IPS DF 4.7 (cell line): Measurements from ENCODE around the gene ZNF627.
"Not testable (repeated sequence)": the region's sequence is repeated elsewhere in the genome, so short reads cannot be mapped to it uniquely, and the experiment has no call there.

ENCODE experiments used
- DNase-seq: peaks from one replicate; pipeline ENCODE4 v3.0.0-alpha.2; 2013; ENCODE audit warnings: low spot score; ENCODE audit errors: extremely low read depth

Gene ZNF627

GRCh38 chr19:11597202-11598102 is at the start of gene ZNF627:
Gene ZNF627, plus strand, starts transcription at chr19:11597483. Its CDS starts 145 bp downstream, at chr19:11597628.
- DNase-seq: peak; percentile 96

- DNase-seq: no peak
Observed at GRCh38 chr19:11547929-11548700, 49.2 kb upstream of the ZNF627 start.

DNA sequence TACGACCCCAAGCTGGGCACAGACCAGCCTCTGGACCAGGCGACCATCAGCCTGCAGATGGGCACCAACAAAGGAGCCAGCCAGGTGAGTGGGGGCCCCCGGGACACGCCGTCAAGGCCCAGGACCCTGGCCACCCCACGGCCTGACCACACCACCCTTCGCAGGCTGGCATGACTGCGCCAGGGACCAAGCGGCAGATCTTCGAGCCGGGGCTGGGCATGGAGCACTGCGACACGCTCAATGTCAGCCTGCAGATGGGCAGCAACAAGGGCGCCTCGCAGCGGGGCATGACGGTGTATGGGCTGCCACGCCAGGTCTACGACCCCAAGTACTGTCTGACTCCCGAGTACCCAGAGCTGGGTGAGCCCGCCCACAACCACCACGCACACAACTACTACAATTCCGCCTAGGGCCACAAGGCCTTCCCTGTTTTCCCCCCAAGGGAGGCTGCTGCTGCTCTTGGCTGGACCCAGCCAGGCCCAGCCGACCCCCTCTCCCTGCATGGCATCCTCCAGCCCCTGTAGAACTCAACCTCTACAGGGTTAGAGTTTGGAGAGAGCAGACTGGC is 47.8 kb upstream of the ZNF627 start:
- DNase-seq: no peak

- DNase-seq: no peak
Observed at GRCh38 chr19:11550265-11550664, 47.0 kb upstream of the ZNF627 start.

DNA sequence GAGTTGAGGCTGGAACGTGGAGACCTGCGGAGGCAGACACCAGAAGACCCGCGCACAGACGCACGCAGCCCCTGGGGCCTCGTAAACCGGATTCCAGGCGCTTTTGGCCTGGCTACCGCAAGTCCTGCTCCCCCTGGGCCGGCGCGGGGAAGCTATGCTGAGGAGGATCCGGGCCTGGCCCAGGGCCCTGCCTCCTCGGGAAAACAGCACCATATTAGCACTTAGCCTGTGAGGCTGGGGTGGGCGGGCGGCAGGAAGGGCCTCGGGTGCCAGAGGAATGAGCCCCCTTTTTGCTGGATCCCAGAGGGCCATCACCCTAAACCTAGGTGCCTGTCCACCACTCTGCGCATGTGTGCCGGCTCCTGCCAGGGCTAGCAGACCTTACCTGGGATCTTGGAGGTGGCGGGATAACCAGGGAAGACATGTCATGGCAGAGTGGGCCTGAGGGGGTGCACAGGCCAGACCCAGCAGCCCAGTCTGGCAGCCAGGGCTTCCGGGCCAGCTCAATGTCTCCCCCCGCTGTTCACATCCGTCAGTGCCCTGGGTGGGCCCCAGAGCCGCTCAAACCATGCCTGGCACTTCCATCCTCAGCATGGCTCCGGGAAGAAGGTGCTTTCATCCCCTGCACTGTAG is 45.6 kb upstream of the ZNF627 start:
- no peak for DNase-seq

DNA sequence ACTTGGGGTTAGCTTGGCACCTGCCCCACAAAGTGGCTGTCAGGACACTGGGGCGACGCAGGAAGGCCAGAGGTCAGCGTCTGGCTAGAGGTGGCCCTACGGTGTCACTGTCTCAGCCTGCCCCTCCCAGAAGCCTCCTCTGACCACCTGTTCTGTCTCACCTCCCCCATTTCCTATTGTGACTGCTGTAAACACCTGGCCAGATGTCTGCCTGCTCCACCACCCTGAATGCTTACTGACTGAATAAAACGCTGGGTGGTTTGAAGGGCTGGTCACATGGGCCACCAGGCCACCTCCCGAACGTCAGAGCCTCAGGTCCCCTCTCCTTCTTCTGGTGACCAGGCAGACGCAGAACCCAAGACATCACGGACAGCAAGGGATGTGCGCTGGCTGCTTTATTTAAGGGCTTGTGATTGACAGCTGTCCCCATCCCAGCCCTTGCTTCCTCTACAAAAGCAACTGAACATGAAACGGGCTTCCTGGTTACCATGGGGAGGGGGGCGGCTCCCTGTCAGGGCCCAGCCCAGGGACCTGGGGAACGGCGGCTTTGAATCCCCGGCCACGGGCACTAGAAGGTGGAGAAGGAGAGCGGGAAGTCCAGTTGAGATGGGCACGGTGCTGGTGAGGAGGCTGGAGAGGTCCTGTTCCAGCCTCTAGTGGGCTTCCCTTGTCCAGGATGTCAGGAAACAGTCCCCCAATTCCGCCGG is 44.5 kb upstream of the ZNF627 start:
- no peak for DNase-seq

- no peak for DNase-seq
Observed at GRCh38 chr19:11554160-11554559, 43.1 kb upstream of the ZNF627 start.

- DNase-seq: no peak
Observed at GRCh38 chr19:11555246-11555645, 42.0 kb upstream of the ZNF627 start.

DNA sequence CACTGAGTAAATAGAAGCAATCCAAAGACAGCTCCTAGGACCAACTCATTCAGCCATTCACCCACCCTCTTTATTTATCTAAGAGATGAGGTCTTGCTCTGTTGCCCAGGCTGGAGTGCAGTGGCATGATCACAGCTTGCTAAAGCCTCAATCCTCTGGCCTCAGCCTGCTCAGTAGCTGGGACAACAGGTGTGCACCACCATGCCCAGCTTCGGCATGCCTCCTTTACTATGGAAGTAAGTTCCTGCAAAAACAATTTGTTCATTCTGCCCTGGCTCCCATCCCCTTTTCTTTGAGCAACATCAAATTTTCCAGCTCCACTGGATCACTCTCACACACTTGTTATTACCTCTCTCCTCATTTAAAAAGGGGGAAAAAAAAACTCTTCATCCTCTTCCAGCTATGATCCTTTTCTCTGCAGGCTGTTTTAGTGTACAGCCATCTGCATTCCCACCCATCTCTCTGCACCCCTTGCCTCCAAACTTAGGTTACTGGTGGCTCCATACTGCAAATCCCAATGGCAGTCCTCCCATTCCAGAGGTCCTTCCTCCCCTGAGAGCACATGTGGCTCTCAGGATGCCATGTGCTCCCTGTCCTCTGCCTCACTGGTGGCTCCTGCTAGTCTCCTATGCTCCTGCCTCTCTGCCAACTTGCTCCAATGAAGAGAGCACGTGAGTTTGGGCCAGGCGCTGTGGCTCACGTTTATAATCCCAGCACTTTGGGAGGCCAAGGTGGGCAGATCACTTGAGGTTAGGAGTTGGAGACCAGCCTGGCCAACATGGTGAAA is 40.5 kb upstream of the ZNF627 start:
- no peak for DNase-seq

DNA sequence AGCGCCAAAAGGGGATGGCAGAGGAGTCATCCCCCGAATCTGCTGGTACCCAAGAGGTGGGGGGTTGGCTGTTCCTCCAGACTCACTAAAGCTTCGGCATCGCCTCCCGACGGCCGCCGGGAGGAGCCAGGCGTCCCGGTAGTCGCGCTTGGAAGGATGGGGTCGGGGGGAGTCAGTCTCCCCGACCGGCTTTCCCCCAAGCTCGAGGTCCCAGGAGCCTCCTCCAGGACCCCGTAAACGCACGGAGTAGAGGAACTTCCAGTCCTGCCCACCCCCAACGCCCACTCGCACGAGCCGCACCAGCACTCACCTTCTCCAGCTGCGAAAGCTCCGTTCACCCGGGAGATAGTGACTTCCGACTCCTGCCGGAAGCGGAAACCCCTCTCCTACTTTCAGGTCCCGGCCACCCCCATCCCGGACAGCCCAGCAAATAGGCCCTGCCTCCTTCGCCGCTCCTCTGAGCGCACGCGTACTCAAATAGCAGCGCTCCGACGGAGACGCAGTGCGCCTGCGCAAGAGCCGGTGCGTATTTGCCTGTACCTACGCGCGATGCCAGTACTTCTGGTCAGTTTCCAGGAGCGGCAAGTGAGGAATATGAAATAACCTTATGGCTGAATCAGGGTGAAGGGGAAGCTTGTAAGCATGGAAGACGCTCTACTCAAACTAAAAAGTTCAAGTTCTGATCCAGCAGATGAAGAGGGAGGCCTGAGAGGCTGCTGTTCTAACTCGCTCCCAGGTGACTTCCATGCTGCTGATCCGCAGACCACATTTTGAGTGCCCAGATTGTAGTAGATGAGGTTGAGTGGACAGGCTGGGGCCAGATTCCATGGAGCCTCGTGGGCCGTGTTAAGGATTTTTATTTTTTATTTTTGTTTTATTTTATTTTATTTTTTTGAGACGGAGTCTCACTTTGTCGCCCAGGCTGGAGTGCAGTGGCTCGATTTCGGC is 38.1 kb upstream of the ZNF627 start, which contains the start of gene ELOF1:
ELOF1 (minus strand) TSS at position 350 of the 948 bp plus-strand sequence. CDS start 4,883 bp downstream, outside the sequence.
- DNase-seq: peak; percentile 95

DNA sequence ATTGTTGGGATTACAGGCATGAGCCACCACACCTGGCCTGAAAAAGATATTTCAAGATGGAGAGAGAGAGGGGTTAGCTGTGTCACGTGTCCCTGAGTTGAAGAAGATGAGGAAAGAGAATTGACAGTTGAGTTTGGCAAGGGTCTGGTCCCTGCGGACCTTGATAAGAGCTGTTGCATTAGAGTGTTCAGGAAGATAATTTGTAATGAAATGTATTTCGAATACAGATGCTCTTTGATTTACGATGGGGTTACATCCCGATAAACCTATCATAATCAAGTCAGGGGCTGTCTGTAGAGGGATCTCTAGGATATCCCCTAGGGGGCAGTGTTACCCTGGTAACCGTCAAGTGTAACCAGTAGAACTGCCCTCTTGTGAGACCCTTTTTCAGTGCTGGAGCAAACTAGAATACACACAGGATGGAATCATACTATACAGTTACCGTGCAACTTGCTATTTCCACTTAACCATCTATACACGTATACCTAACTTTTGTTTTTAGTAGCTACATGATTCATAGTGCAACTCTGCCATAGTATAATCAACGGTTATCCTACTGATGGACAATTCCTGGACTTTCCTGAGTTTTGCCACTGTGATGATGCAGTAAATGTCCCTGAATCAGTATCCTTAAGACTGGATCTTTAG is 36.8 kb upstream of the ZNF627 start:
- DNase-seq: no peak

- DNase-seq: no peak
Observed at GRCh38 chr19:11563532-11563931, 33.8 kb upstream of the ZNF627 start.

DNA sequence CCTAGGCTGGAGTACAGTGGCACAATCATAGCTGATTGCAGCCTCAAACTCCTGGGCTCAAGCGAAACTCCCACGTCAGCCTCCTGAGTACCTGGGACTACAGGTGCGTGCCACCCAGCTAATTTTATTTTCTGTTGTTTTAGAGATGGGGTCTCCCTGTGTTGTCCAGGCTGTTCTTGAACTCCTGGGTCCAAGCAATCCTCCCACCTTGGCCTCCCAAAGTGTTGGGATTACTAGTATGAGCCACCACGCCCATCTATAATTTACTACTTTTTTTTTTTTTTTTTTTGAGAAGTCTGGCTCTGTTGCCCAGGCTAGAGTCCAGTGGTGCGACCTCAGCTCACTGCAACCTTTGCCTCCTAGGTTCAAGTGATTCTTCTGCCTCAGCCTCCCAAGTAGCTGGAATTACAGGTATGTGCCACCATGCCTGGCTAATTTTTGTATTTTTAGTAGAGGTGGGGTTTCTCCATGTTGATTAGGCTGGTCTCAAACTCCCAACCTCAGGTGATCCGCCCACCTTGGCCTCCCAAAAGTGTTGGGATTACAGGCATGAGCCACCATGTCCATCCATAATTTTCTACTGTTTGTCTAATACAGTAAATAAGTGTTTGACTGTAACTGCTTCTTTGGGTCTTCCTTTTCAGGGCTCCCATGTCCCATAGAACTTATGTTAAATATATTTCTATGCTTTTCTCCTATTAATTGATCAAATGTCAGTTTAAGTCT is 33.0 kb upstream of the ZNF627 start:
- DNase-seq: not testable (repeated sequence)

GRCh38 chr19:11565649-11565980 is 31.7 kb upstream of the ZNF627 start:
- not testable (repeated sequence) for DNase-seq

GRCh38 chr19:11566164-11566563 is 31.1 kb upstream of the ZNF627 start:
- DNase-seq: no peak

- no peak for DNase-seq
Observed at GRCh38 chr19:11570039-11570462, 27.2 kb upstream of the ZNF627 start.

- not testable (repeated sequence) for DNase-seq
Observed at GRCh38 chr19:11573354-11573753, 23.9 kb upstream of the ZNF627 start.

- not testable (repeated sequence) for DNase-seq
Observed at GRCh38 chr19:11573763-11574162, 23.5 kb upstream of the ZNF627 start.
